NCI-H2107 (cell line): ENCODE data around the gene HOXA9.
A peak's percentile ranks its signal among the peaks of the same experiment; 100 is the strongest.

ENCODE experiments used
- DNase-seq: peaks from one replicate; lab custom pipeline; 2025; lab: John Stamatoyannopoulos, UW

The HOXA9 gene

DNA sequence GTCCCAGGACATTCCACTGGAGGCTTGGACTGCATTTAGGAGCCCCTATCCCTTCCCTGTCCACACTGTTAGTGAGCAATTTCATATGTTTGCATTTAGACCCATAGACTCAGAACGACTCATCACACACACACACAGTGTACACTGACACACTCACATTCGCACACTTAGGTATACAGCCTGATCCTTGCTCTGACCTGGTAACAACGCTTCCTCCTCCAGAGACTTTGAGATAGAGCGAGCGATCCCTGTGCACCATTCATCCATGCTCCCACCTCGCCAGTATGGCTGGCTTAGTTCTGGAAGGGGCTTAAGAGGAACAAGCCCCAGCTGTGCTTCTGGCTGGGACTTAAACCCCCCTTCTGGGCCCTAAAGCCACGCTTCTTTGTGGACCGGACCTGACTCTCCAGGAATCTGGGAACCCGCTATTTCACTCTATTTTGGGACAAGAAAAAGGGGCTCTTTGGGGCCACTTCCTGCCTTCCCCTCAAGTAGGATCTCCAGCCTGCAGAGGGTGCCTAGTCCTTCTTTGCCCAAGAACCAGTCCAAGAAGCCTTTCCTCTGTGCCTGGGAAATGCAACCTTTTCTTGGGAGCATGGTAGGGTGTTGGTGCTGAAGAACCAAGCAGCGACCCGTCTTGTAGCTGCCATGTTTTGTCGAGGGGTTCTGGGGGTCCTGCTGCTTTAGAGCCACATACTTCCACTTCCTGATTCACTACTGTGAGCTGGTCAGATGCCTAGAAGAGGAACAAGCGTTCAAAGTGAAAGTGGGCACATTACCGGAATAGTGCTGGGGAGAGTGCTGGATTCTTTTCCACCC is 35.6 kb upstream of the HOXA9 start:
- DNase-seq = no peak

DNA sequence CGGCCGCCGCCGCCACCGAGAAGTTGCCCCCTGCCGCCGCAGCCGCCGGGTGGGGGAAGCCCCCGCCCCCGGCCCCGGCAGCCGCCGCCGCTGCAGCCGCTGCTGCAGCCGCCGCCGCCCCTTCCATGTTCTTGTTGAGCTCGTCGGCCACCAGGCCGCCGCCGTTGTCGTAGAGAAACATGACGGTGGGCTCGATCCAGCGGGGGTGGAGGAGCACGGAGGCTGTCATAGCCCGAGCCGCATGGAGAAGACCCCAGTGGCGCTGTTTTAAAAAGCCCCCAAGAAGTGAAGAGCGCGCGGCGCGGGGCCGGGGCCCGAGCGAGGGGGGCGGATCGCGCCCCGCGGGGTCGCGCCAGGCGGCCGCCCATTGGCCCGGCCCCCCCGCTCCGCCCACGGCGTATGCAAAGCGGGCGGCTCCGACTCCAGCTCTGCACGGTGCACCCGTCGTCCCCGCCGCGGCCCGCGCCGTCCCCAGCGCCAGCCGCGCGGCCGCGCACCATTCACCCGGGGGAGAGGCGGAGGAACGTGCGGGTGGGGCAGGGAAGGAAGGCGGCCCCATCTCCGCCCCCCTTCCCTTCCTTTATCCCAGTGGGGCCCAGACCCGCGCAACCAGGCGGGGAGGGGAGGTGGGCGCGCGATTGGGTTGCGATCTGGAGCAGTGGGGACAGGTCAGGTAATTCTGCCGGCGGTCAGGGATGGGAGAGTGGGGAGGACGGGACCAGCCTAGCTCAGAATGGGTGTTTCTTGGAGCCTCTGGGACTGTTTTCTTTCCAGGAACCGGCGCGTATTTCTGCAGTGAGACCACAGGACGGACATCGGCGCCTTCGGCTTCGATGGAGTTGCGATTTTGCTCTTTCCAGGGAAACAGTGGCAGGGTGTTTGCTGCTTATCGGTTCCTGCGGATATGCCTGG is 34.8 kb upstream of the HOXA9 start, which contains the start of gene HOXA13:
HOXA13 (minus strand) TSS at position 243 of the 912 bp plus-strand sequence; CDS start at position 229, 14 bp downstream.
- DNase-seq = no peak

DNA sequence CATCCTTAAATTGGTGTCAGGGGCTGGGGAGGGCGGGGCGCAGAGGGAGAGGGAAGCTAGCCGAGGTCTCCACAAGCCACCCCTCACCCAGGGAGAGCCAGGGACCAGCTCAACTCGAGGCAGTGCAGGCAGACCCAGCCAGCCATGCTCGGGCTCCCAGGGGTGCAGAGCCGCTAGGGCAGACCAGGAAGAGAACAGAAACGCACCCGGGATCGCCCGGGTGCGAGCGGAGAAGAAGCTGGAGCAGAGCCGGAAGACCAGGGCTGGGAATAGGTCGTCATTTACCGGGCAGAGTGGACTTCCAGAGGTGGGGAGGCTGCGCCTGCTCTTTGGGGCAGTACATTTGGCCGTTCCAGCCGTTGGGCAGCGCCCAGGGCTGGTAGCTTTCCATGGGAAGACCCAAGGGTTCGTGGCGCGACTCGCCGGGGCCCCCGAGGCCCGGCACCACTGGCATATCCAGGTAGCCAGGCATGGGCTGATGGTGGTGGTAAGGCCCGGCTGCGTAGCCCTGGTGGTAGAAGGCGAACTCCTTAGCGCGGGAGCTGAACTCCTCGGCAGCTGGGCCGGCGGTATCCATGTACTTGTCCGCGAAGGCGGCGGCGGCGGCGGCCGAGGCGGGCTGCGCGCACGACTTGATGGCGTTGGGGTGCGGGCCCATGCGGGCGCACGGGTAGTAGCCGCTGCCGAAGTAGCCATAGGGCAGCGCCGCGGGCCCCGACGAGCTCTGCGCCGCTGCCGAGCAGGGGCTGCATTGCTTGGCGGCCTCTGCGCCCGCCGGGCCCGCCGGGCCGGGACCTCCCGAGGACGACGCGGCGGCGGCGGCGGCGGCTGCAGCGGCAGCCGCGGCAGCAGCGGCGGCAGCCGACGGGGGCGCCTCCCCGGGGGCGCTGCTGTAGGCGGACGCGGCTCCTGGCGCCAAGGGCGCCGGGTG is 33.8 kb upstream of the HOXA9 start:
- no peak for DNase-seq

DNA sequence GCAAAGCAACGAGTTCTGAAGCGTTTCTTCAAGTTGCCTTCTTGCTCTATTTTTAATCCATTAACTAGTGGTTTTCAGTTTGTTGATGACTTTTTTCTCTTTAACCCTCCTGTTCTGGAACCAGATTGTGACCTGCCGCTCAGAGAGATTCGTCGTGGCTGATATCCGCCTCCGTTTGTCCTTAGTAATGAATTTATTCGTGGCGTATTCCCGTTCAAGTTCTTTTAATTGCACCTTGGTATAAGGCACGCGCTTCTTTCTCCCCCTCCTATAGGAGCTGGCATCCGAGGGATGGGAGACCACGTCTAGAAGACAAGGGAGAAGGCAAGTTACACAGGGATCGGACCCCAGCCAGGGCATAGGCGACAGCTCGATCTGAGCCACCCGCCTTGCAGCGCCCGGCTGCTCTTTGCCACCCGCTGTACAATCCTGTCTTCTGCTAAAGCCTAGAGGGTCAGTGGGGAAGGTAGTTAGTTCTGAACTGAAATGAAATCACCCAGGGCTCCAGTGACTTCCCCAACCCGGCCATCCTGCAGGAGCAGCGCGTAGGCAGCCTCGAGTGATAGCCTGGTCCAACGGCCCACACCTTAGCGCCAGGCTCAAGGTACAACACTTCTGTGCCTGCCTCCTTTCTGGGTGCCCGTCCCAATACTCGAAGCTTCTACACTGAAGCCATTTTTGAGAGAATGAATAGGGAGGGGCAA is 33.0 kb upstream of the HOXA9 start:
- no peak for DNase-seq

DNA sequence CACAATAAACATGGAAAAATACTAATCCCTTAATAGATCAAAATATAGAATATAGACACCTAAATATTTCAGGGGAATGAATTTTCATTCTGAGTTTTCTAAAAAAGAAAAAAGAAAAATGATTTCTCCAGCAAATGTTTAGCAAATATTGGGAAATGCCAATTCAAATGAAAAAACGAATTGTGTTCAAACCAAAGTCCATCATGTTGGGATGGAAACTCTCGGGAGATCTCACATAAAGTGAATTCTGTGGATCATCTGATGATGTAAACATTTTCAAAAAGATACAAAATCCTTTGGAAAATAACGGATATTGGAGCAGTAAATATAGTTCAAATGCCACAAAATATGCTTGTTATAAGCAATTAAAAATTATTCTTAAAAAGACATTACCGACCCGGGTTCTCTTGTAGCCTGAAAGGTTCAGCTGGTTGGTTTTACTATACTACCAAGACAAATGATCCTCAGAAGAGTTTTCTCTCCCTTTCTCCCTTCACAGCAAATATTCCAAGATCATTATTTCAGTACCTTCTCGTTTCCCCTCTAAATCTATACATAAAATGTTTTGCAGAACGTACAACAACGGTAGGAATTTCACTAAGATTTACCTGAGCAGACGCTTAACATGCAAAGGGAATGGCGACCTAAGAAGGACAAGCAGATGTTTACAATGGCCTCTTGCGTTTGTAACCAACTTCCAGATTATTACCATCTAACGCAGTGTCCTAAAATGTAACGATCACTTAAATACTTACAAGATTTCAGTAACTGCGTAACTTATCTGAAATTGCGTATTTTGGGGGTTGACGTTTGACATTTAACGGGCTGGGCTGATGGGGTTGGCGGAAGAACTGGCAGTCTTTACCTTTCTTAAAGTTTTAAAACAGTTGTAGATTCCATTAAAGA is 32.1 kb upstream of the HOXA9 start:
- DNase-seq = no peak

DNA sequence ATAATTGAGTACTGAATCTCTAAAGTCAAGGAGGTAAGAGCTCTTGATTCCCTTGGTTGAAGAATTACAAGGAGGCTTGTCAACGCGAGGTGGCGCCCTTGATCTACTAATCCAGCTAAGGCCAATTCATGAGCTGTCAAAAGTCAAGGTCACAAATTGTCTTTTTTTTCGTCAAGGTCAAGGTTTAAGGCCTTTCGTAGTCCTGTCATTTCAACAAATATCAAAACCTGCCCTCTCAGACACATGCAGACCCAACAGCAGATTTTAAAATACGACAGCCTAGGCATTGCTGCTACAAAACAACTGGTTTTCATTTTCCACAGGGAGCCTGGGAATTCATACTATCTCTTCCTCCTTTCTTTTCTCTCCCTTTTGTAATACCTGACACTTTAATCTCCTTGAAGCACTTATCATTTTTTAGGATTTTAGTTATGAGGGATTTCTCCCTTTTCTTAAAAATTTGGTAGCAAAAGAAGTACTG is 31.0 kb upstream of the HOXA9 start:
- DNase-seq = peak; percentile 56

DNA sequence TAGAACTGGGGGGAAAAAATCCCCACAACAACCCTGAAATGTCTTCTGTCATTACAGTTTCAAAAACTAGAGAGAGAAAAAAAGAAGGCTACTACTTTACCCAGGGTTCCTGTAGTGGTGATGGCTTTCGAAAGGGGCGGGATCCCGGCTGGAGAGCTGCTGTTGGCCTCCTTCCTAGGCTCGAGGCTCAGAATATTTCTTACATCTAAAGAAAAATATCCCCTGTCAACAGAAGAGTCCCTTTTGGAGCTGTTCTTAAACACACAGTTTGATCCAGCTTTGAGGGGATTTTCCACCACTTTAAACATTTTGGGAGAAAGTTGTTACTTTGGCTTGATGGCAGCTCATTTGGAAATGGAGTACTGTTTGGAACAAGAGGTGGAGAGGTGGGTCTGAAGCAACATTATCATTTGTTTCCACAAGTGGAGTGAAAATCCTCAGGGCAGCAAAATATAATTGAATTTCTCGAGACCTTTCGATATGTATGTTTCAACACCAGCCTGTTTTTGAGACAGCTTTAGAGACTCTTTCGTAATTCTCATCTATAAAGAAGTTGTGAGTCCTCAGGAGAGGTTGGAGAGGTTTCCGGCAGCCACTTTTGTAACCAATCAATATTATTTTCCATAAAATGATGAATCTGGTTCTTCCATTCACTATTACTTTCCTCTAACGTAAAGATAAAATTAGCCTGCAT is 29.5 kb upstream of the HOXA9 start:
- no peak for DNase-seq

DNA sequence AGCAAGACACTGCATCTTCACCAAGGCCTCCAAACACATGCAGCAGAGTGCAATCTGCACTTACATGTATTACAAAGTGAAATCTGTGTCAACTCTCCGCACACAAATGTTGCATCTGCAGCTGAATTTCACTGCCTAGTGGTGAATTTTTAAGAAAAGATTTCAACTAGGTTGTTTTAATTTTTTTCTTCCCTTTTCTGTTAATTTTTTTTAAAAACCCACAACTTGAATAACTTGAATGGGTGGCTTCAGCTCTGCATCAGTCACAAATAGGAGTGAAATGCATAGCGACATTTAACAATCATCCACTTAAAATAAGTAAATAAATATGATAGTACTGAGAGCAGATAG is 28.6 kb upstream of the HOXA9 start:
- DNase-seq = no peak

DNA sequence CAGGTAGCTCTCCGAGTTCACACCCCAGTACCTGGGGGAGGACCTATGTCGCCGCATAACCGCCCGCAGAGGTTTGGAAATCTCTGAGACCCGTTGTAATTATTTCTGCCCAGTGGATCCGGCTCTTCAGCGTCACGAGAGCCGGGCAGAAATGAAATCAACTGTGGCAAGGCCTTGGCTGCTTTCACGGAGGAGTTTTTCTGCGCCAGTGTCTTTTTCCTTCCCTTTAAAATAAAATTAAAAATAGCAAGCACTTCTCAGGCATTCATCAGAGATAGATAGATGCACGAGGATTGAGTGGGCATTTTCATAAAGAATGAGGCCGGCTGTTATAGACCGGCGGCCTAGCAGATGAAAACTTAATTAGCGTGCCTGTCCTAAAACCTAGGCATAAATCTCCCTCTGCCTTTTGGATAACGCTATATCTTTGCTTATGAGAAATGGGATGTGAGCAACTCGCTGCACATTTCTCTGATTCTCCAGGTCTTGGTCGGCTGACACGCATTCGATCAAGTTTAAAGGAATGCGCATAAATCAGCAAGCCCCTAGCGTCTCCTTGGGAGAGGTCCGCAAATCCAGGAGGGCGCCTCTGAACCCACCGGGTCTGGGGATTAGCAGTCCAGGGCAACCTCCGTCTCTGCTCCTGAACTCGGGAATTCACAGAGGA is 28.1 kb upstream of the HOXA9 start:
- no peak for DNase-seq

DNA sequence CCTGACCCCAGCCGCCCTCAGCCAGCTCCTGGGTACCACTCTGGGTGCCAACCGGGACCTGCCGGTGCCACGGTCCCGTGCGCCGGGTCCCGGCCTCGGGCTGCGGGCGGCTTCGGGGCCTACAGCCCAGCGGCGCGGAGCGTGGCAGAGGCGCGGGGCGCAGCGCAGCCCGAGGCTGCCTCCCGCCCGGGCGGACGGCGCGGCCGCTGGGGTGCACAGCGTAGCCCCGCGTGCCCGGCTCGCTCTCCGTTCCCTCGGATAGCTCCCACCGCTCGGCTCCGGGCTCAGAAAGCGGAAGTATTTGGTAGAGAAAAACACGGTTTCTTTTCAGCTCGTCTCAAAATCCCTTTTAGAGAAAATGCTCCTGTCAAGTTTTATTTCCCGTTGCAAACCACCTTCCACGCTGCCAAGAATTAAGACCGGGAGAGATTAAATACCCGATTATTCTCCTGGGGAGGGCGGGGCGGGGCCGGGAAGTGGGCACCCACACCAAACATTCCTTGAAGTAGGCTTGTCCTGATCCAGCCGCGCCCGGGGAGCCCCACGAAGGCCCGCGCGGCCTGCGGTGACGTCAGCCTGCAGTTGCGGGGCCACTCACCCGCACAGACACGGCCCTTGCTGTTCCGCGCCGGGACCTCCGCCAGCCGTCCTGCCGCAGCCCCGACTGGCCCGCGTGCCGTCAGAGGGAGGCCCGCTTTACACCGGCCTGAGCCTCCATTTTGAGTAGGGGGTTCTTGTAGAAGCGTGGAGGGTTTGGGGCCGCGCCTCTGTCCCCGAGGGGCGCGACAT is 27.4 kb upstream of the HOXA9 start:
- no peak for DNase-seq

DNA sequence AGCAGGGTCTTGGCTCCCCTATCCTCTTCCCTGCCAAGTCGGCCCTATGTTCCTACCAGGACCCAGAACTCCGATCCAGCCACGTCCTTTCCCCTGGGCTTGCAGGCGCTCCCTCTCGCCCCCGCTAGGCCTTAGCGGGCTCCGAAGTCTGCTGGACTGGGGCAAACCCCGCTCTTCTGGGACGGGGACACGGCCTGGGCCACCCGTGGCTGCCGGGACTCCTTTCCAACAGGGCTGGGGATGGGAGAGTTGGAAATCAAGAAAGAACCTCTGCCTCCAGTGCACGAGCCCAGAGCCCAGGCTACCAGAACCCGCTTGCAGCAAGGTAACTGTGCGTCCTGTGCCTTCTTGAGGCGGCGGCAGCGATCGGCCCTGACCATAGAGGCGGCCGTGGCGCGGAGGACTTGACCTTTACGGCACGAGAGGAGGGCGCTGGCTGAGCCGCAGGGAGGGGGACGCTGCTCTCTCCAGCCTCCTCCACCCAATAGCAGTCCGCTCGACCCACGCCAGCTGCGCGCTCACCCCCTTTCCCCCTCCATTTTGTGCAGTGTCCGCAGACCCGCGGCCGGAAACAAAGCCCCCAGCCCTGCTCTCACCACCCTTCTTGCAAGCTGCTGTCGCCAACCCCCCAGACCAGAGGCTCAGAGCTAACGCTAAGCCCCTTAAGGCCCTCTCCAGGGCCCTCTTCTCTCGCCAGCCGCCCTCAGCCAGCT is 26.7 kb upstream of the HOXA9 start:
- no peak for DNase-seq

DNA sequence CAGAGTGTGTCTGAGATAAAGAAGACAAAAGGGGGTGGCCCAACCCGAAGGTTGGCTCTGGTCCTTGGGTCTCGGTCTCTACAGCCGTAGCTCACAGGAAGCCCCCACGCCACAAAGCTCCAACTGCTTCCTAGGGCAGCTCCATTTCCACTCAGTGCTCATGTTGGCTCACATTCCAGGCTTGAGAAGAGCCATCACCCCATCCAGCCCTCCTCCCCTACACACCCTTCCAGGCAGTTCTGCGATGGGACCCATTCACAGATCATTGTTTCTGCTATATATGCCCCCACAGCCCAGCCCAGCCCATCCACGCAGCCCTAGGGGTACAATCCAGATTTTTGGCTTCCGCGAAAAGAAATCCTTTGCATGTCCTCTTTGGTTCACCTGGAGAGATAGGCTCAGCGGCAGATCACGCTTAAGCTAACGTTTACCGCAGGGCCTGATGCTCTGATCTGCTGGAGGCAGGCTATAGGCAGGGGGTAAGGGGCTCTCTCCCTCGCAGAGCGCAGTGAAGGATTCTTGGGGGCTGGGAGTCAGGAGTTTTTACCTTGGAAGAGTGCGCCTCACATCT is 25.9 kb upstream of the HOXA9 start:
- DNase-seq = no peak

DNA sequence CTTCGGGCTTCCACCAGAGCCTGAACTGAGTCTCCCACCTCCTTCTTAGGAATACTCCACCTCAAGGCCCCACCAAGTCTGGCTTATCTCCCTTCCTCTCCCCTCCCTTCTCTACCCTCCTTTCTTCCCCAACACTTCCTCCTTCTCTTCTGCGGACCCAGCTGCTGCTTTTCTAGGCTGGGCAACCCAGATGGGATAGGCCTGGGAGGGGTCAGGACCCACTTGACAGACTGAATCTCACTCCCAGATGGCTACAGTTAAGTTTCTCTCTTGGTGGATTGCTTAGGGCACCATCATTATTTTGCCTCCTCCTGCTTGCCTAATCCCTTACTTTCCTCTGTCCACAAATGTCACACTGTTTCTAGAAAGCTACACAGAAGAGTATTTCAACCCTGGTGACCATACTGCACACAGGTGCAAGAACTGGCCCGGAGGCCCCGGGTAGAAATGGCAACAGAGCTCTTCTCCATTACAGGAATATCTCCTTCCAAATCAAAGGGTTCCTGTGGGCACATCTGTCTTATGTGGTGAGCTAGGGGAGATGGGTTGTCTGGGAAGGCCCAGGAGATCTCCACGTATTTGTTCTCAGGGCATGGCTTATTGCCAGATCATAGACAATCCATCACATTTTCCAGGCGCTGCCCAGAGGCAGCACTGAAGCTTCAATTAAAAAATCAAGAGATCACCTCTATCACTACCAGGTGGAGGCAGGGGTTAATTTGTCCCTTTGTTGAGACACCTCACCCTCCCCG is 24.8 kb upstream of the HOXA9 start:
- no peak for DNase-seq

DNA sequence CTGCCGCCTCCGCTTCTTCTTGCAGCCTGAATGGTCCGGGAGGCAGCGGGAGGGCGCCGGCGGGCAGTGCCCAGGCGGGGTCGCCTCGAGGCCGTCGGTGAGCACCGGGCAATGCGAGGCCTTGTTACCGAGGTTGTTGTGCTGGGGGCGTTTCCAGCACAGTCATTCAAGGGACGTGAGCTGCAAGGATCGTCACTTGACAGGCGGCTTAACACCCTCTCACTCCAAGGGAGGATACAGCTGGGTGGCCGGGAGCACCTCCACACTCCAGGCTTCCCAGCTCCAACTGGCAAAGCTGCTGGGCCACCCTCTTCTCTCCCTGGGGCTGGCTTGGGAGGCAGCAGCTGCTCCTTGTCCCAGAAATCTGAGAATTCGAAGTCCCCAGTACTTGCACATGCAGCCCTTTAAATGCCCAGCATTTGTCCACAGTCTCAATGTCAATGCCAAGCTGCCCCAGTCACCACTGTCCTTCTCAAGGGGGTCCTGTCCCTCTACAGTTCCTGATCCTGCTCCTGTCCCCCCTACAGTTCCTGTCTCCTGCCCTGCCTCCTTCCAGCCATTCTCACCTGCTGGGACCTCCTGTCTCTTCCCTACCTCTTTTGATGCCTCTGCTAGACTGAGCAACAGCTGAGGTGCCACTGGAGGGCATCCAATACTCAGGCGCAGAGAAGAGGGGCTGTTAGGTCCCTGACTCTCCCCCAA is 24.1 kb upstream of the HOXA9 start:
- no peak for DNase-seq

DNA sequence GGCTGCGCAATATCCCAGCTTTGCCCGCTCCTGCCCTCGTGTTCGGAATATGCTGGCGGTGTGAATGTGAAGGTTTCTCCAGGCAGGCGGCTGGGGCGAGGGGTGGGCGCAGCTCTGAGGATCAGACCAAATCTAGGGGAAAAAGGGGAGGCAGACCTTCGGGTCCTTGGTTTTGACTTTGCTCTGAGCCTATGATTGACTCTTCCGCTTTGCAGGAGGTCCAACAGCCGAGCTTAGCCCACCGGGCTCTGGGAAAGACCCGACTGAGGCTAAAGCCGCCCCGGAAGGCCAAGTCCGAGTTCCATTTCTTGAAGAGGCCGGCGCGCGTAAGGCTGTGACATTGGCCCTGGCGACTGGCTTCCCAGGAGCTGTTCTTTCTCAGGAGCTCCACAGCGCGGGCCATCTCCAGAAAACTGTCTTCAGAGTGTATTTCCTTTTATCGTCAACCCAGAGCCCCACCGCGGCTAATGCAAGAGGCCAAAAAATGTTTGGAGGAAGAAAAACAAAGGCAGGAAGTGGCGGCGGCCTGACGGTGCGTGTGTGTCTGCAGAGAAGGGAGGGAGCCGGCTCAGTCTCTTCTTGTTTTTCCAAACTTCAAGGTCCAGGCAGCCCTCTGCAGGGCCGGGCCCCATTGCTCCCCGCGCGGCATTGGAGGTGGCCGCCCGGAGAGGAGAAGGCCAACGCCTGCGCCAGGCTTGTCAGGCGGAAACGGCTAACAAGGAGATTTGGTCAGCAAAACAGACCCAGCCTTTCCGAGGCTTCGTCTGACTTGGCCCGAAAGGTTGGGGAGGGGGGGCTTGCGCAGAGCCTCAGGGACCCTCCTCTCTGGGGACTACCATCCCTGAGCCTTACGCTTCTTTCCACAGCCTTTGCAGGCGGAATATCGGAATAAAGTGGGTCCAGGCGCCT is 23.3 kb upstream of the HOXA9 start:
- DNase-seq = no peak
